Testis (tissue), 3 donors: ENCODE data around the gene APBA1. TPM values are rescaled to one million over a fixed set of nuclear protein-coding genes. Genes with fewer than 3 reads are reported as not detected.

Experiments used
- DNase-seq: peaks from one replicate; pipeline ENCODE4 v3.0.0-alpha.2; 2019
- H3K27ac ChIP-seq, 2 donors: fragments of 200-600 bp; sonication (generic); one replicate each; pipeline ENCODE4 v1.5.1; 2019
- H3K27me3 ChIP-seq: fragments of 200-600 bp; sonication (generic); one replicate; pipeline ENCODE4 v1.5.1; 2019
- H3K36me3 ChIP-seq: fragments of 200-600 bp; sonication (generic); one replicate; pipeline ENCODE4 v1.5.1; 2017; ENCODE audit warnings: low read depth; ENCODE audit errors: missing control alignments
- H3K4me1 ChIP-seq: fragments of 200-600 bp; sonication (generic); one replicate; pipeline ENCODE4 v1.5.1; 2019
- H3K4me3 ChIP-seq, 2 donors: fragments of 200-600 bp; sonication (generic); one replicate each; pipeline ENCODE4 v1.5.1; 2017 to 2019
- H3K9me3 ChIP-seq: fragments of 200-600 bp; sonication (generic); one replicate; pipeline ENCODE4 v1.5.1; 2017
- CTCF ChIP-seq, 3 experiments: fragments of 450-650 bp in 2 of 3; fragments of 200-600 bp in 1 of 3; sonication (generic) in 1 of 3; IDR thresholded peaks; one replicate each; pipeline ENCODE4 v1.5.1; 2016 to 2019; ENCODE audit warnings: antibody characterized with exemption in 3 of 3, mild to moderate bottlenecking in 2 of 3, moderate library complexity in 1 of 3
- POLR2A ChIP-seq: fragments of 450-650 bp; IDR thresholded peaks from one replicate; pipeline ENCODE4 v1.6.1; 2017; ENCODE audit warnings: antibody characterized with exemption, mild to moderate bottlenecking, moderate library complexity
- WGBS, 2 donors: methylation state at CpG; one replicate each; pipeline ENCODE4 v1.1.5; 2018; 5-methylcytosine and 5-hydroxymethylcytosine counted together
- intact Hi-C: fragments of 100-400 bp; cut with DNase I; formaldehyde crosslinking; loops from one replicate; pipeline ENCODE4 v1.15.1; 2023; ENCODE audit warnings: low total_unique reads
- polyA plus RNA-seq: library from polyadenylated mRNA; stranded (reverse); fragments of 350-450 nt; fragmentation: Illumina TruSeq; extraction: RNeasy Lipid Tissue Mini Kit (QIAGEN cat#74804); gene quantifications from one replicate; pipeline ENCODE4 v1.2.3, GENCODE V29; 2014; ENCODE audit warnings: low read depth, low replicate concordance; ENCODE audit not compliant: insufficient read depth
- total RNA-seq, 2 donors: library from RNA; depleted of rRNA; stranded (reverse); fragments of >200 nt; gene quantifications; one replicate each; pipeline ENCODE4 v1.2.3, GENCODE V29; 2016

APBA1 gene
- total and polyA plus RNA-seq, 3 donors from 2014 or later = 7.7 to 11.9 (median 9.4) TPM

GRCh38 chr9:69516353-69517322, 155.5 kb downstream of the APBA1 start:
- H3K36me3 ChIP-seq = no peaks in the 10 kb centered on the region
- intact Hi-C loops = no loop called here
- H3K9me3 ChIP-seq = no peaks in the 10 kb centered on the region
- peak overlapping the region; percentile 37 to 56 for H3K4me3 ChIP-seq
- no peak overlapping the region for H3K27ac ChIP-seq
- H3K4me1 ChIP-seq = no peaks in the 10 kb centered on the region
- no peak for TF ChIP-seq CTCF (IDR thresholded peaks at IDR 0.05)
- 73 to 92% methylated on average over 54 to 111 of the region's 111 CpGs for WGBS, 2 donors
- peak; percentile 26 for DNase-seq
- H3K27me3 ChIP-seq = no peaks in the 10 kb centered on the region

- Histone ChIP-seq H3K27me3 (no peaks in the 10 kb centered on the region), H3K4me1 (no peaks in the 10 kb centered on the region), H3K27ac (no peak overlapping the region), H3K9me3 (no peaks in the 10 kb centered on the region), H3K36me3 (no peaks in the 10 kb centered on the region), H3K4me3 (peak overlapping the region; percentile 37 to 56)
- intact Hi-C loops = no loop called here
- WGBS, 2 donors = 66 to 71% methylated on average over 23 of the region's 23 CpGs
- DNase-seq = no peak
- TF ChIP-seq POLR2A (no peak), CTCF (IDR thresholded peaks at IDR 0.05) (no peak)
Measured at GRCh38 chr9:69515810-69516209, 156.4 kb downstream of the APBA1 start.

GRCh38 chr9:69513141-69513820, 158.9 kb downstream of the APBA1 start:
- TF ChIP-seq POLR2A = no peak
- TF ChIP-seq CTCF (IDR thresholded peaks at IDR 0.05) = no peak
- WGBS, 2 donors = 53 to 55% methylated on average over 3 of the region's 3 CpGs
- intact Hi-C loops = no loop called here
- H3K4me1 ChIP-seq = no peaks in the 10 kb centered on the region
- DNase-seq = no peak
- H3K36me3 ChIP-seq = no peaks in the 10 kb centered on the region
- H3K9me3 ChIP-seq = no peaks in the 10 kb centered on the region
- no peak overlapping the region for H3K27ac ChIP-seq
- no peak overlapping the region for H3K4me3 ChIP-seq
- no peaks in the 10 kb centered on the region for H3K27me3 ChIP-seq

GRCh38 chr9:69504058-69504457, 168.1 kb downstream of the APBA1 start:
- Histone ChIP-seq H3K9me3 (no peaks in the 10 kb centered on the region), H3K27ac (no peak overlapping the region), H3K4me1 (no peaks in the 10 kb centered on the region), H3K36me3 (no peaks in the 10 kb centered on the region), H3K27me3 (no peaks in the 10 kb centered on the region), H3K4me3 (no peak overlapping the region)
- DNase-seq = no peak
- 89 to 90% methylated on average over 1 of the region's 1 CpG for WGBS, 2 donors
- TF ChIP-seq POLR2A (no peak), CTCF (IDR thresholded peaks at IDR 0.05) (no peak)
- intact Hi-C loops = no loop called here
